WTC11 (cell line): ENCODE measurements around the gene IL1RAPL1. TPM values are rescaled to one million over a fixed set of nuclear protein-coding genes. Genes with fewer than 3 reads are reported as not detected.

Experiments
- ATAC-seq: fragments of 200-7000 bp; cut with Tn5 transposase; 2 replicates; pipeline ENCODE4 v1.10.0; 2021; ENCODE audit warnings: mild to moderate bottlenecking, moderate library complexity
- CTCF ChIA-PET: fragments of 300-600 bp; sonication (Branson Sonifier 250); formaldehyde crosslinking; loops from one replicate; lab custom pipeline; 2021; ENCODE audit warnings: antibody characterized with exemption; lab: Charles Lee
- POLR2A ChIA-PET: fragments of 350-600 bp; sonication (Branson Sonifier 250); formaldehyde crosslinking; loops from one replicate; lab custom pipeline; 2021; ENCODE audit warnings: antibody characterized with exemption; lab: Charles Lee
- DNase-seq: peaks from one replicate; pipeline ENCODE4 v3.0.0; 2021; ENCODE audit warnings: low spot score
- H3K27ac Mint-ChIP-seq: 2 replicates; pipeline ENCODE4 v1.8.0; 2021; ENCODE audit warnings: mixed read lengths
- H3K27me3 Mint-ChIP-seq: 2 replicates; pipeline ENCODE4 v1.8.0; 2021; ENCODE audit warnings: low read depth, mild to moderate bottlenecking, moderate library complexity, mixed read lengths
- H3K36me3 Mint-ChIP-seq: 2 replicates; pipeline ENCODE4 v1.8.0; 2021; ENCODE audit warnings: mixed read lengths
- H3K4me1 Mint-ChIP-seq: 2 replicates; pipeline ENCODE4 v1.8.0; 2022; ENCODE audit warnings: mixed read lengths
- H3K4me3 Mint-ChIP-seq: 2 replicates; pipeline ENCODE4 v1.8.0; 2021; ENCODE audit warnings: mild to moderate bottlenecking, moderate library complexity, mixed read lengths
- H3K9me3 Mint-ChIP-seq: 2 replicates; pipeline ENCODE4 v1.8.0; 2021; ENCODE audit warnings: mixed read lengths
- AFF4 ChIP-seq: sonication (generic); formaldehyde crosslinking; IDR thresholded peaks from 2 replicates; pipeline ENCODE4 v1.8.1; 2023; ENCODE audit warnings: mild to moderate bottlenecking, missing genetic modification reagents, borderline replicate concordance
- CTCF ChIP-seq: fragments of 200-600 bp; IDR thresholded peaks from 2 replicates; pipeline ENCODE4 v1.8.0; 2022; ENCODE audit warnings: antibody characterized with exemption
- ESRRA ChIP-seq: sonication (generic); formaldehyde crosslinking; IDR thresholded peaks from 2 replicates; pipeline ENCODE4 v1.8.1; 2022; ENCODE audit warnings: mild to moderate bottlenecking, missing genetic modification reagents, borderline replicate concordance
- FOXK1 ChIP-seq: sonication (generic); formaldehyde crosslinking; IDR thresholded peaks from 2 replicates; pipeline ENCODE4 v1.8.0; 2022; ENCODE audit warnings: mild to moderate bottlenecking, moderate library complexity, missing genetic modification reagents
- IRF1 ChIP-seq: sonication (generic); formaldehyde crosslinking; IDR thresholded peaks from 2 replicates; pipeline ENCODE4 v1.8.0; 2023; ENCODE audit warnings: missing genetic modification reagents
- MLX ChIP-seq: sonication (generic); formaldehyde crosslinking; IDR thresholded peaks from 2 replicates; pipeline ENCODE4 v1.8.1; 2023; ENCODE audit warnings: mild to moderate bottlenecking, missing genetic modification reagents, moderate library complexity
- MYBL2 ChIP-seq: sonication (generic); formaldehyde crosslinking; IDR thresholded peaks from 2 replicates; pipeline ENCODE4 v1.8.1; 2023; ENCODE audit warnings: mild to moderate bottlenecking, moderate library complexity, missing genetic modification reagents
- NFE2L1 ChIP-seq: sonication (generic); formaldehyde crosslinking; IDR thresholded peaks from 2 replicates; pipeline ENCODE4 v1.8.1; 2023; ENCODE audit warnings: missing genetic modification reagents
- NFYB ChIP-seq: sonication (generic); formaldehyde crosslinking; conservative IDR thresholded peaks from 2 replicates; pipeline ENCODE4 v1.8.0; 2022; ENCODE audit warnings: low read depth, missing genetic modification reagents
- PREB ChIP-seq: sonication (generic); formaldehyde crosslinking; IDR thresholded peaks from 2 replicates; pipeline ENCODE4 v1.8.1; 2022; ENCODE audit warnings: mild to moderate bottlenecking, missing genetic modification reagents, moderate library complexity, borderline replicate concordance
- PRRX2 ChIP-seq: fragments of 250-450 bp; sonication (Bioruptor Pico); IDR thresholded peaks from 2 replicates; pipeline ENCODE4 v1.8.0; 2021; ENCODE audit warnings: mild to moderate bottlenecking
- RELA ChIP-seq: sonication (generic); formaldehyde crosslinking; IDR thresholded peaks from 2 replicates; pipeline ENCODE4 v1.8.1; 2022; ENCODE audit warnings: missing genetic modification reagents, mild to moderate bottlenecking, borderline replicate concordance
- SOX15 ChIP-seq: fragments of 250-450 bp; sonication (Bioruptor Pico); IDR thresholded peaks from 2 replicates; pipeline ENCODE4 v1.9.0; 2021; ENCODE audit warnings: mild to moderate bottlenecking
- ZNF121 ChIP-seq: sonication (generic); formaldehyde crosslinking; IDR thresholded peaks from 2 replicates; pipeline ENCODE4 v1.8.0; 2023; ENCODE audit warnings: missing genetic modification reagents
- ZNF281 ChIP-seq: sonication (generic); formaldehyde crosslinking; IDR thresholded peaks from 2 replicates; pipeline ENCODE4 v1.8.0; 2023; ENCODE audit warnings: mild to moderate bottlenecking, missing genetic modification reagents
- ZNF512 ChIP-seq: sonication (generic); formaldehyde crosslinking; IDR thresholded peaks from 2 replicates; pipeline ENCODE4 v1.8.1; 2022; ENCODE audit warnings: missing genetic modification reagents, borderline replicate concordance
- total RNA-seq: library from RNA; stranded (reverse); gene quantifications from 3 replicates; pipeline ENCODE4 v1.2.3, GENCODE V29; 2021

IL1RAPL1 gene
- total RNA-seq, 1 experiment from 2014 or later, result 0.13 TPM

- no peaks in the 10 kb centered on the region for H3K36me3 Mint-ChIP-seq
- no peak for TF ChIP-seq PREB (CRISPR knock-in tag)
- ChIA-PET CTCF (no interaction called here), POLR2A (no interaction called here)
- no peak overlapping the region for H3K4me3 Mint-ChIP-seq
- DNase-seq, result no peak
- no peaks in the 10 kb centered on the region for H3K9me3 Mint-ChIP-seq
- H3K27ac Mint-ChIP-seq, result no peak overlapping the region
- no peak for ATAC-seq
- no peaks in the 10 kb centered on the region for H3K27me3 Mint-ChIP-seq
- H3K4me1 Mint-ChIP-seq, result peaks cover 6% of the 10 kb centered on the region; the same call in 1 of the 2 replicates
Measured at GRCh38 chrX:29787656-29788055, 1200.4 kb downstream of the IL1RAPL1 start.

GRCh38 chrX:29788991-29789699 is 1201.9 kb downstream of the IL1RAPL1 start:
- ChIA-PET POLR2A (interaction anchor here (0.7 kb wide), 1 partner anchor 13 kb away, joined by 5 read pairs; no protein-coding TSS in a partner anchor), CTCF (no interaction called here)
- H3K27ac Mint-ChIP-seq, result no peak overlapping the region
- H3K9me3 Mint-ChIP-seq, result no peaks in the 10 kb centered on the region
- H3K27me3 Mint-ChIP-seq, result no peaks in the 10 kb centered on the region
- DNase-seq, result no peak
- no peaks in the 10 kb centered on the region for H3K36me3 Mint-ChIP-seq
- no peak for ATAC-seq
- no peak overlapping the region for H3K4me3 Mint-ChIP-seq
- H3K4me1 Mint-ChIP-seq, result peaks cover 6% of the 10 kb centered on the region; the same call in 1 of the 2 replicates
- TF ChIP-seq IRF1 (CRISPR knock-in tag) (no peak), ZNF512 (CRISPR knock-in tag) (no peak), AFF4 (CRISPR knock-in tag) (no peak), SOX15 (CRISPR knock-in tag) (no peak), FOXK1 (no peak), ESRRA (CRISPR knock-in tag) (no peak), MLX (CRISPR knock-in tag) (no peak), CTCF (no peak)

GRCh38 chrX:29792335-29792734 is 1205.1 kb downstream of the IL1RAPL1 start:
- Mint-ChIP-seq H3K27me3 (no peaks in the 10 kb centered on the region), H3K4me3 (no peak overlapping the region), H3K4me1 (peaks cover 6% of the 10 kb centered on the region; the same call in 1 of the 2 replicates), H3K9me3 (no peaks in the 10 kb centered on the region), H3K27ac (no peak overlapping the region), H3K36me3 (no peaks in the 10 kb centered on the region)
- ATAC-seq, result no peak
- ChIA-PET POLR2A (no interaction called here), CTCF (no interaction called here)
- DNase-seq, result no peak
- TF ChIP-seq ZNF121 (no peak), PREB (CRISPR knock-in tag) (no peak), ZNF281 (no peak), NFE2L1 (CRISPR knock-in tag) (no peak), MYBL2 (CRISPR knock-in tag) (no peak), RELA (CRISPR knock-in tag) (no peak), NFYB (CRISPR knock-in tag) (no peak), PRRX2 (no peak)
